Gastrocnemius medialis (tissue), 4 donors: Measurements from ENCODE around the gene TMEM196. TPM values are rescaled to one million over a fixed set of nuclear protein-coding genes. Genes with fewer than 3 reads are reported as not detected.

ENCODE experiments used
- ATAC-seq, 2 donors: fragments of 150-250 bp; one replicate each; pipeline ENCODE4 v1.9.1; 2016
- DNase-seq, 2 donors: peaks; one replicate each; pipeline ENCODE4 v3.0.0-alpha.2; 2019
- H3K27ac ChIP-seq, 4 donors: fragments of 200-600 bp; sonication (generic); 1 replicate in 1 of 4; 2 replicates in 3 of 4; pipeline ENCODE4 v1.5.1; 2016 to 2018; ENCODE audit warnings: mild to moderate bottlenecking in 2 of 4, moderate library complexity in 1 of 4
- H3K27me3 ChIP-seq, 3 donors: fragments of 200-600 bp; sonication (generic) in 2 of 3; 1 replicate in 1 of 3; 2 replicates in 2 of 3; pipeline versions ENCODE4 v1.5.1 to v1.6.0; 2016 to 2019; ENCODE audit warnings: mild to moderate bottlenecking in 1 of 3, moderate library complexity in 1 of 3
- H3K36me3 ChIP-seq, 2 donors: fragments of 200-600 bp; sonication (generic) in 1 of 2; one replicate each; pipeline ENCODE4 v1.5.1; 2017 to 2018
- H3K4me1 ChIP-seq, 2 donors: fragments of 200-600 bp; sonication (generic) in 1 of 2; one replicate each; pipeline ENCODE4 v1.5.1; 2016 to 2017; ENCODE audit warnings: mild to moderate bottlenecking in 2 of 2
- H3K4me3 ChIP-seq, 4 donors: fragments of 200-600 bp; sonication (generic) in 3 of 4; 1 replicate in 1 of 4; 2 replicates in 3 of 4; pipeline ENCODE4 v1.5.1; 2016 to 2019; ENCODE audit warnings: mild to moderate bottlenecking in 2 of 4
- H3K9me3 ChIP-seq, 3 donors: fragments of 200-600 bp; sonication (generic) in 2 of 3; 1 replicate in 1 of 3; 2 replicates in 2 of 3; pipeline ENCODE4 v1.5.1; 2016 to 2019
- CTCF ChIP-seq, 5 experiments: fragments of 450-650 bp in 3 of 5; fragments of 200-600 bp in 2 of 5; sonication (generic) in 2 of 5; IDR thresholded peaks in 4 of 5; conservative IDR thresholded peaks in 1 of 5; 1 replicate in 4 of 5; 2 replicates in 1 of 5; pipeline ENCODE4 v1.5.1; 2016 to 2019; ENCODE audit warnings: antibody characterized with exemption in 5 of 5, mild to moderate bottlenecking in 3 of 5, moderate library complexity in 3 of 5
- POLR2A ChIP-seq, 2 donors: fragments of 450-650 bp; IDR thresholded peaks; one replicate each; pipeline ENCODE4 v1.6.1; 2017; ENCODE audit warnings: antibody characterized with exemption in 2 of 2, mild to moderate bottlenecking in 2 of 2, moderate library complexity in 2 of 2
- in situ Hi-C, 4 donors: fragments of 200-750 bp; cut with MboI; loops; one replicate each; pipeline versions ENCODE4 v1.15.0 to v1.8.0; 2017; ENCODE audit warnings: low sequenced_read_pairs in 4 of 4
- intact Hi-C: fragments of 100-400 bp; cut with DNase I; formaldehyde crosslinking; loops from one replicate; pipeline ENCODE4 v1.15.1; 2023; ENCODE audit warnings: low total_unique reads
- total RNA-seq, 4 donors: library from RNA; depleted of rRNA; stranded (reverse); fragments of >200 nt; gene quantifications; one replicate each; pipeline versions ENCODE4 v1.1.0 to v1.2.3, GENCODE V29; 2016

TMEM196 gene
- not detected for total RNA-seq

- Histone ChIP-seq H3K27ac (no peak within 1 kb of the TSS), H3K4me1 (no peaks in the 10 kb centered on the region), H3K36me3 (no peaks in the 10 kb centered on the region), H3K9me3 (no peaks in the 10 kb centered on the region), H3K27me3 (peaks cover 22 to 35% (median 28%) of the 10 kb centered on the region in 3 donors), H3K4me3 (peak within 1 kb of the TSS in 1 of 4 donors; percentile 11)
- no peak for ATAC-seq
- no peak for TF ChIP-seq POLR2A (IDR thresholded peaks at IDR 0.05)
- no peak for TF ChIP-seq CTCF (IDR thresholded peaks at IDR 0.05 in 4 of 5, conservative IDR thresholded peaks at IDR 0.05 in 1 of 5)
- intact Hi-C loops (no loop called here), in situ Hi-C loops (no loop called here)
- no peak for DNase-seq
These were observed at the start of gene TMEM196 for GRCh38 chr7:19772841-19773760. Gene TMEM196, minus strand, starts transcription at chr7:19773617. Its CDS starts 921 bp downstream, at chr7:19772696.

GRCh38 chr7:19816128-19816527 lies 42.7 kb upstream of the TMEM196 start:
- Histone ChIP-seq H3K4me3 (no peak overlapping the region), H3K9me3 (no peaks in the 10 kb centered on the region), H3K27me3 (no peaks in the 10 kb centered on the region), H3K4me1 (no peaks in the 10 kb centered on the region), H3K36me3 (no peaks in the 10 kb centered on the region), H3K27ac (no peak overlapping the region)
- in situ Hi-C loops (no loop called here), intact Hi-C loops (no loop called here)
- TF ChIP-seq CTCF (IDR thresholded peaks at IDR 0.05 in 4 of 5, conservative IDR thresholded peaks at IDR 0.05 in 1 of 5) (no peak), POLR2A (IDR thresholded peaks at IDR 0.05) (no peak)
- ATAC-seq (no peak), DNase-seq (no peak)

- Histone ChIP-seq H3K4me3 (no peak overlapping the region), H3K36me3 (no peaks in the 10 kb centered on the region), H3K9me3 (no peaks in the 10 kb centered on the region), H3K27me3 (no peaks in the 10 kb centered on the region), H3K4me1 (no peaks in the 10 kb centered on the region), H3K27ac (no peak overlapping the region)
- in situ Hi-C loops = no loop called here
- ATAC-seq = no peak
- intact Hi-C loops = no loop called here
- no peak for DNase-seq
- TF ChIP-seq CTCF (IDR thresholded peaks at IDR 0.05 in 4 of 5, conservative IDR thresholded peaks at IDR 0.05 in 1 of 5) (no peak), POLR2A (IDR thresholded peaks at IDR 0.05) (no peak)
These were observed 42.1 kb upstream of the TMEM196 start for GRCh38 chr7:19815546-19815945.

GRCh38 chr7:19814776-19815175 lies 41.4 kb upstream of the TMEM196 start:
- TF ChIP-seq POLR2A (IDR thresholded peaks at IDR 0.05) = no peak
- no peak for TF ChIP-seq CTCF (IDR thresholded peaks at IDR 0.05 in 4 of 5, conservative IDR thresholded peaks at IDR 0.05 in 1 of 5)
- in situ Hi-C loops = no loop called here
- ATAC-seq (no peak), DNase-seq (no peak)
- Histone ChIP-seq H3K4me1 (no peaks in the 10 kb centered on the region), H3K4me3 (no peak overlapping the region), H3K9me3 (no peaks in the 10 kb centered on the region), H3K27me3 (no peaks in the 10 kb centered on the region), H3K27ac (no peak overlapping the region), H3K36me3 (no peaks in the 10 kb centered on the region)
- intact Hi-C loops = no loop called here
